ENCODE measurements around the gene MYLK4. TPM values are rescaled to one million over a fixed set of nuclear protein-coding genes. Genes with fewer than 3 reads are reported as not detected.
A peak's percentile ranks its signal among the peaks of the same experiment; 100 is the strongest.
"Not testable (repeated sequence)": the region's sequence is repeated elsewhere in the genome, so short reads cannot be mapped to it uniquely, and the experiment has no call there.

The MYLK4 gene
- total and polyA plus RNA-seq, 2 experiments from 2014 or later: 0.20 to 0.43 TPM

DNA sequence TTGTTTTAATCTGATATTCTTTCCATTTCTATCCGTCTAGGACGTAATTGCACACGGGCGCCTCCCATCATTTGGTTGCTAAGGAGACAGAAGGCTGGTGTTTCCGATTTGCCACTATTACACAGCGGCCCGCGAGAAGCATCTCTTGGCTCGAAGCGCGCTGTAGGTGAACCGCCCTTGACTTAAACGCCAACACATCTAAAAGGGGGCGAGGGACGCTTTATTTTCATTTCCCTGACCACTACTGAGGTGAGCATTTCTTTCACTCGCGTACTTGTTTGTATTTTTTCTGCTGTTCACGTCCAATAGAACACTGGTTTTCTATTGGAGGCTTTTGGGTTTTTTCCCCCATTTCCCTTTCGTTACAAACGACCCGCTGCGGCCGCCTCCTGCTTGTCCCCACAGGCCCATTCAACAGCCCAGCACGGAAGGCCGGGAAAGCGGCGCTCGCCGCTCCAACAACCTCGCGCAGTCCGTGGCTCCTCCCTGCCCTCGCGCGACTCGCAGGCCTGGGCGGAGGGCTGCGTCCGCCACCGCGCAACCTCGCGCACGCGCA, 14.0 kb upstream of the MYLK4 start:
- peak overlapping the region; percentile 76 for H3K4me3 ChIP-seq
- peaks cover 27% of the 10 kb centered on the region for H3K4me1 ChIP-seq (ENCODE audit: insufficient read depth)
- H3K27me3 ChIP-seq (replicated peaks; ENCODE audit: insufficient read depth): no peaks in the 10 kb centered on the region
- H3K4me2 ChIP-seq (ENCODE audit: unreplicated experiment): peak overlapping the region; percentile 83
- peak overlapping the region; percentile 92 for H2AFZ ChIP-seq
- H3K9me3 ChIP-seq (ENCODE audit: low read depth): no peaks in the 10 kb centered on the region
- in situ Hi-C loops (cut with MboI): no loop called here
- WGBS, 2 experiments (ENCODE audit: low coverage in 1 of 2, low lambda C conversion rate in 2 of 2, missing lambda C conversion rate in 2 of 2): 1 to 2% methylated on average over 32 to 40 of the region's 45 CpGs
- H3K36me3 ChIP-seq (ENCODE audit: low read depth): 0 out of 2 replicates have a peak, but pooled peaks cover 9% of the 10 kb centered on the region
- peaks cover 39% of the 10 kb centered on the region for H3K79me2 ChIP-seq (ENCODE audit: insufficient read depth)
- DNase-seq: peak; percentile 92
- no peaks in the 10 kb centered on the region; the same call in 1 of the 2 replicates for H4K20me1 ChIP-seq (ENCODE audit: insufficient read depth)
- H3F3A ChIP-seq (ENCODE audit: insufficient read depth): peaks cover 22% of the 10 kb centered on the region
- H3K9ac ChIP-seq: peak overlapping the region; percentile 94
- no peak for TF ChIP-seq EZH2 (IDR thresholded peaks at IDR 0.05; ENCODE audit: insufficient read depth, poor library complexity, severe bottlenecking)
- no peak for TF ChIP-seq EZH2phosphoT487 (IDR thresholded peaks at IDR 0.05; ENCODE audit: insufficient read depth, low read depth)
- H3K9me2 ChIP-seq (ENCODE audit: insufficient read depth): no peaks in the 10 kb centered on the region
- H3K27ac ChIP-seq: peak overlapping the region; percentile 97

DNA sequence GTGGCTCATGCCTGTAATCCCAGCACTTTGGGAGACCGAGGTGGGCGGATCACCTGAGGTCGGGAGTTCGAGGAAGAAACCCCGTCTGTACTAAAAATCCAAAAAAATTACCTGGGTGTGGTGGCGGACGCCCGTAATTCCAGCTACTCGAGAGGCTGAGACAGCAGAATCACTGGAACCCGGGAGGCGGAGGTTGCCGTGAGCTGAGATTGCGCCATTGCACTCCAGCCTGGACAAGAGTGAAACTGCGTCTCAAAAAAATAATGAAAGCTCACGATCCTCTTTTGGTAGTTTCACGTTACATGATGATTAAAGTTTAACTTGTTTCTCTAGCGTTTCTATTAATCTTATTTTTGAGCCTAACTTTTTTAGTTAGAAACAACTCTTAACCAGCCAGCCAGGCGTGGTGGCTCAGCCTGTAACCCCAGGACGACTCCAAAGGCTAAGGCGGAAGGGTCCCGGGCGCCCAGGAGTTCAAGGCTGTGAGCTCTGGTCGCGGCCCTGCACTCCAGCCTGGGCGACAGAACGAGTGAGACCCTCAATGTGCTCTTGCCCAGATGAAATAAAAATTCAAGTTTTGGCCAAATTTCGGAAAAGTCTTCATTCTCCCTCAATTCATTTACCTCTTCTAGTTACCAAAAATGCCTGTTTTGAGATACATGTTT, 13.3 kb upstream of the MYLK4 start:
- Histone ChIP-seq H3F3A (ENCODE audit: insufficient read depth) (peaks cover 22% of the 10 kb centered on the region), H3K4me3 (peak overlapping the region; percentile 76), H3K27ac (peak overlapping the region; percentile 97), H3K4me2 (ENCODE audit: unreplicated experiment) (peak overlapping the region; percentile 83), H3K9me3 (ENCODE audit: low read depth) (no peaks in the 10 kb centered on the region), H2AFZ (peak overlapping the region; percentile 92), H3K27me3 (replicated peaks; ENCODE audit: insufficient read depth) (no peaks in the 10 kb centered on the region), H3K36me3 (ENCODE audit: low read depth) (0 out of 2 replicates have a peak, but pooled peaks cover 7% of the 10 kb centered on the region), H3K4me1 (ENCODE audit: insufficient read depth) (peaks cover 21% of the 10 kb centered on the region), H3K79me2 (ENCODE audit: insufficient read depth) (peaks cover 32% of the 10 kb centered on the region), H3K9me2 (ENCODE audit: insufficient read depth) (no peaks in the 10 kb centered on the region), H3K9ac (peak overlapping the region; percentile 94), H4K20me1 (ENCODE audit: insufficient read depth) (no peaks in the 10 kb centered on the region; the same call in 1 of the 2 replicates)
- TF ChIP-seq EZH2 (IDR thresholded peaks at IDR 0.05; ENCODE audit: insufficient read depth, poor library complexity, severe bottlenecking) (no peak), EZH2phosphoT487 (IDR thresholded peaks at IDR 0.05; ENCODE audit: insufficient read depth, low read depth) (no peak)
- DNase-seq: no peak
- WGBS, 2 experiments (ENCODE audit: low coverage in 1 of 2, low lambda C conversion rate in 2 of 2, missing lambda C conversion rate in 2 of 2): 70 to 72% methylated on average over 27 of the region's 27 CpGs
- in situ Hi-C loops (cut with MboI): no loop called here

DNA sequence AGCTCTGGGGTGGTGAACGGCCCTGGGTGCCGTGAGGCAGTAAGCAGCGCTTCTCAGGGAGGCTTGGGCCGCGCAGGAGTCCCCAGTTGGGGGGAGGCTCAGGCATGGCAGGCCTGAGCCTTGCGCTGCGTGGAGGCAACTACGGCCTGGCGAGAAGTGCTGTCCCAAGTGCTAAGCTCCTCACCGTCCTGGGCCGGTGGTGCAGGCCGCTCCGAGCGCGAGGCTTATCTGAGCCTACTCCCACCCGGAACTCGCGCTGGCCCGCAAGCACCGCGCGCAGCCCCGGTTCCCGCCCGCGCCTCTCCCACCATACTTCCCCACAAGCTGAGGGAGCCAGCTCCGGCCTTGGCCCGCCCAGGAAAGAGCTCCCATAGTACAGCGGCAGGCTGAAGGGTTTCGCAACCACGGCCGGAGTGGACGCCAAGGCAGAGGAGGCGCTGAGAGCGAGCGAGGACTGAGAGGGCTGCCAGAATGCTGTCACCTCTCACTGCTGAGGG, 12.7 kb upstream of the MYLK4 start:
- in situ Hi-C loops (cut with MboI): no loop called here
- H2AFZ ChIP-seq: no peak overlapping the region
- H3K9me2 ChIP-seq (ENCODE audit: insufficient read depth): no peaks in the 10 kb centered on the region
- 96 to 99% methylated on average over 32 to 36 of the region's 36 CpGs for WGBS, 2 experiments (ENCODE audit: low coverage in 1 of 2, low lambda C conversion rate in 2 of 2, missing lambda C conversion rate in 2 of 2)
- H3K36me3 ChIP-seq (ENCODE audit: low read depth): 0 out of 2 replicates have a peak, but pooled peaks cover under 1% of the 10 kb centered on the region
- TF ChIP-seq EZH2 (IDR thresholded peaks at IDR 0.05; ENCODE audit: insufficient read depth, poor library complexity, severe bottlenecking): no peak
- no peak for TF ChIP-seq EZH2phosphoT487 (IDR thresholded peaks at IDR 0.05; ENCODE audit: insufficient read depth, low read depth)
- H3F3A ChIP-seq (ENCODE audit: insufficient read depth): peaks cover 22% of the 10 kb centered on the region
- H3K27ac ChIP-seq: no peak overlapping the region
- no peaks in the 10 kb centered on the region; the same call in 1 of the 2 replicates for H4K20me1 ChIP-seq (ENCODE audit: insufficient read depth)
- no peak overlapping the region for H3K9ac ChIP-seq
- H3K4me2 ChIP-seq (ENCODE audit: unreplicated experiment): no peak overlapping the region
- H3K4me1 ChIP-seq (ENCODE audit: insufficient read depth): peaks cover 14% of the 10 kb centered on the region
- H3K79me2 ChIP-seq (ENCODE audit: insufficient read depth): peaks cover 26% of the 10 kb centered on the region
- H3K9me3 ChIP-seq (ENCODE audit: low read depth): no peaks in the 10 kb centered on the region
- no peak overlapping the region for H3K4me3 ChIP-seq
- H3K27me3 ChIP-seq (replicated peaks; ENCODE audit: insufficient read depth): no peaks in the 10 kb centered on the region
- no peak for DNase-seq

DNA sequence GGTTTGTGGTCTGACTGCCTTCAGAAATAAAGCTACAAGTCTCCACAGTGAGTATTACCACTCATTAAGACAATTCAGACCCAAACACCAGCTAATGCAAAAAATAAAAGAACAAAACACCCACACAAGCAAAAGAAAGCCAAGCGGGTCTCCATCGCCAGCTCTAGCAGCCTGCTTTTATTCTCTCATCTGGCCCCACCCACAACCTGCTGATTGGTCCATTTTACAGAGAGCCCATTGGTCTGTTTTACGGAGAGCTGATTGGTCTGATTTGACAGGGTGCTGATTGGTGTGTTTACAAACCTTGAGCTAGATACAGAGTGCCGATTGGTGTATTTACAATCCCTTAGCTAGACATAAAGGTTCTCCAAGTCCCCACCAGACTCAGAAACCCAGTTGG, 12.1 kb upstream of the MYLK4 start:
- H3K4me3 ChIP-seq; in situ Hi-C loops (cut with MboI); H3K27me3 ChIP-seq (replicated peaks; ENCODE audit: insufficient read depth); H3K4me2 ChIP-seq (ENCODE audit: unreplicated experiment); H4K20me1 ChIP-seq (ENCODE audit: insufficient read depth); DNase-seq; H3K9me2 ChIP-seq (ENCODE audit: insufficient read depth); H3K4me1 ChIP-seq (ENCODE audit: insufficient read depth); H3K27ac ChIP-seq; H3K9ac ChIP-seq; H2AFZ ChIP-seq; H3K36me3 ChIP-seq (ENCODE audit: low read depth); H3K9me3 ChIP-seq (ENCODE audit: low read depth): not testable (repeated sequence)
- Histone ChIP-seq H3K79me2 (ENCODE audit: insufficient read depth) (peaks cover 21% of the 10 kb centered on the region), H3F3A (ENCODE audit: insufficient read depth) (peaks cover 22% of the 10 kb centered on the region)
- WGBS, 2 experiments (ENCODE audit: low coverage in 1 of 2, low lambda C conversion rate in 2 of 2, missing lambda C conversion rate in 2 of 2): 91 to 99% methylated on average over 4 of the region's 4 CpGs

All from GM23248 (cell line).